Tibial artery (tissue), 4 donors: ENCODE measurements around the gene KDM2B.

Experiments
- DNase-seq, 2 donors: peaks; one replicate each; pipeline ENCODE4 v3.0.0-alpha.2; 2019
- H3K27ac ChIP-seq, 2 donors: fragments of 200-600 bp; sonication (generic) in 1 of 2; 1 replicate in 1 of 2; 2 replicates in 1 of 2; pipeline ENCODE4 v1.5.1; 2018 to 2019; ENCODE audit warnings: mild to moderate bottlenecking in 1 of 2
- H3K27me3 ChIP-seq, 2 donors: fragments of 200-600 bp; sonication (generic) in 1 of 2; one replicate each; pipeline versions ENCODE4 v1.5.1 to v1.6.0; 2016 to 2019
- H3K36me3 ChIP-seq, 3 donors: fragments of 200-600 bp; sonication (generic) in 2 of 3; one replicate each; pipeline ENCODE4 v1.5.1; 2016 to 2019; ENCODE audit warnings: mild to moderate bottlenecking in 2 of 3
- H3K4me1 ChIP-seq, 4 donors: fragments of 200-600 bp; sonication (generic) in 2 of 4; 1 replicate in 3 of 4; 2 replicates in 1 of 4; pipeline ENCODE4 v1.5.1; 2016 to 2019
- H3K4me3 ChIP-seq, 2 donors: fragments of 200-600 bp; sonication (generic) in 1 of 2; 1 replicate in 1 of 2; 2 replicates in 1 of 2; pipeline ENCODE4 v1.5.1; 2018 to 2019; ENCODE audit warnings: mild to moderate bottlenecking in 2 of 2
- H3K9me3 ChIP-seq, 3 donors: fragments of 200-600 bp; sonication (generic) in 1 of 3; one replicate each; pipeline ENCODE4 v1.5.1; 2016 to 2019
- intact Hi-C: fragments of 100-400 bp; cut with DNase I; formaldehyde crosslinking; loops from one replicate; pipeline ENCODE4 v1.15.0; 2023; ENCODE audit warnings: low total_unique reads
- TF ChIP-seq, protein P1 (sequence below), 2 experiments: fragments of 200-600 bp in 1 of 2; fragments of 450-650 bp in 1 of 2; IDR thresholded peaks; one replicate each; pipeline ENCODE4 v1.5.1; 2017 to 2019; ENCODE audit warnings: antibody characterized with exemption in 2 of 2, mild to moderate bottlenecking in 1 of 2, moderate library complexity in 1 of 2

The KDM2B gene

GRCh38 chr12:121582583-121583333 lies 1.9 kb upstream of the KDM2B start:
- no peaks in the 10 kb centered on the region for H3K9me3 ChIP-seq
- TF ChIP-seq, protein P1, sequence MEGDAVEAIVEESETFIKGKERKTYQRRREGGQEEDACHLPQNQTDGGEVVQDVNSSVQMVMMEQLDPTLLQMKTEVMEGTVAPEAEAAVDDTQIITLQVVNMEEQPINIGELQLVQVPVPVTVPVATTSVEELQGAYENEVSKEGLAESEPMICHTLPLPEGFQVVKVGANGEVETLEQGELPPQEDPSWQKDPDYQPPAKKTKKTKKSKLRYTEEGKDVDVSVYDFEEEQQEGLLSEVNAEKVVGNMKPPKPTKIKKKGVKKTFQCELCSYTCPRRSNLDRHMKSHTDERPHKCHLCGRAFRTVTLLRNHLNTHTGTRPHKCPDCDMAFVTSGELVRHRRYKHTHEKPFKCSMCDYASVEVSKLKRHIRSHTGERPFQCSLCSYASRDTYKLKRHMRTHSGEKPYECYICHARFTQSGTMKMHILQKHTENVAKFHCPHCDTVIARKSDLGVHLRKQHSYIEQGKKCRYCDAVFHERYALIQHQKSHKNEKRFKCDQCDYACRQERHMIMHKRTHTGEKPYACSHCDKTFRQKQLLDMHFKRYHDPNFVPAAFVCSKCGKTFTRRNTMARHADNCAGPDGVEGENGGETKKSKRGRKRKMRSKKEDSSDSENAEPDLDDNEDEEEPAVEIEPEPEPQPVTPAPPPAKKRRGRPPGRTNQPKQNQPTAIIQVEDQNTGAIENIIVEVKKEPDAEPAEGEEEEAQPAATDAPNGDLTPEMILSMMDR (IDR thresholded peaks at IDR 0.05): no peak
- H3K4me1 ChIP-seq: peaks cover 8 to 38% (median 26%) of the 10 kb centered on the region in 4 donors
- H3K27me3 ChIP-seq: no peaks in the 10 kb centered on the region
- H3K27ac ChIP-seq: peak overlapping the region; percentile 74 to 86
- no peak for DNase-seq
- no peaks in the 10 kb centered on the region for H3K36me3 ChIP-seq
- intact Hi-C loops: no loop called here
- H3K4me3 ChIP-seq: peak overlapping the region in 1 of 2 donors; percentile 72

DNA sequence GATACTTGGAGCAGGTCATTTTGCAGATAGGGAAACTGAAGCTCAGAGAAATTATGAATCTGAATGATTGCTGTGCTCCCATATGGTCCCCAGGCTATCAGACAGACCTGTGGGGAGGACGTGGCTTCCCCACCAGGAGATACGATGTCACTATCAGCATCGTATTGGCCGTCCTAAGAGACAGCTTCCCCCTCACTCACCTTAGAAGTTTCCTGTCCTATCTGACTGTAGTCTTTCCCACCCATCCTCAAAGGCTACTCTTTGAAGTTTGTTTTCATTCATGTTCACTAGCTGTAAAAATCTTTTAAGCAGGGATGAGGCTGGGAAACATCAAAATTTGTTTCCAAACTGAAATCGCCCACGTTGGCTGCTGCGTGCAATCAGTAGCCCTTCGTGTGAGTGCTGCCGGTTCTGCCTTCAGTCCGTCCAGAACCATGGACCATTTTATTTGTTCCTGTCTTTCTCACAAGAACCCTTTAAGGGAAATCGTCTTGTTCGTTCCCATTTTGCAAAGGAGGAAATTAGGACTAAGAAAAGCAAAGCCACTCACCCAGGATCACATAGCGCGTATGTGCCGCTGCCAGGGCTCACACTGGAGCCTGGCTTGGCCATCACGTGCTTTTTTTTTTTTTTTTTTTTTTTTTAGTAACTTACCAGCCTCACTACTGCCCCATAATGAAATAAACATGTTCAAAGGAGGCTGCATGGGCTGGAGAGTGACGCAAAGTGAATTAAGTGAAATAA lies 1.0 kb upstream of the KDM2B start:
- Histone ChIP-seq H3K4me1 (peaks cover 8 to 47% (median 35%) of the 10 kb centered on the region in 4 donors), H3K27ac (peak overlapping the region; percentile 74 to 86), H3K4me3 (peak overlapping the region; percentile 72 to 76), H3K36me3 (no peaks in the 10 kb centered on the region), H3K9me3 (no peaks in the 10 kb centered on the region), H3K27me3 (no peaks in the 10 kb centered on the region)
- peak; percentile 62 to 72 for DNase-seq
- intact Hi-C loops: no loop called here
- TF ChIP-seq, protein P1 (IDR thresholded peaks at IDR 0.05): no peak

DNA sequence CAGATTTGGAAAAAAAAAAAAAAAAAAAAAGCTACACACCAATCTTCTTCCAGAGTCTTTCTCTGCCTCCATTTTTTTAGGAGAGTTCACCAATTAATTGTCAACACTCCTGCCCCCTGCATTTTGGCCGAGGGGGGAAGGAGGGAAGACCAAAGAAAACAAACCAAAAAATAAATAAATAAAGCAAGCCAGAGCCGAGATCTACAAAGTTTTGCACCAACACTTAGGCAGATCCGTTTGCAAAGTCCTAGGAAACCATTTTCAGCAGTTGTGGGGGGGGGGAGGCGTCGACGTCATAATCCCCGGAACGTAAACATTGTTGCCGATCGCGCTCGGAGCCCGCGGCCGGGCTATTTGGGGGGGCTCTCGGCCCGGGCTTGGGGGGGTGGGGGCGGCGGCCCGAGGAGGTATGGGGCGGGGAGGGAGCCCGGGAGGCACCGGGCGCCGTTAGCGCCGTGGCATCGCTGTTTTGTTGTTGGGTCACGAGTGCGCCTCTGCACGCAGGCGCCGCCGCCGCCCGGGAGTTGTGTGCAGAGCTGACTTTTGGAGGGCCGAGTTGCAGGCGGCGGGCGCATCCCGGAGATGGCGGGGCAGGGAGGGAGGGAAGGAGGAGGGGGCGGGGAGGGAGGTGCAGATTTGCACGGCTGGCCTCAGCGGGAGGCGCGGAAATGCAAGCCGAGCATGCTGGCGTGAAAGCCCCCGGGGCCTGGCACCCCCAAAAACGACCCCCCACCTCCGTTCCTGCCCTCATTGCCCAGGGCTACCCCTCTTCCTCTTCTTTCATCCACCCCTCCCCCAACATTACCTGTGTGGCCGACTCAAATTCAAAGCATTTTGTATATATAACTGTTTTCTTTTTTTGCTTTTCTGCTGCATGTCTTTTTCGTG lies 598 bp downstream of the KDM2B start:
- intact Hi-C loops: loop anchor here (5.0 kb wide), 1 partner anchor 43 kb away; no protein-coding TSS in a partner anchor
- Histone ChIP-seq H3K4me3 (peak overlapping the region; percentile 72 to 76), H3K4me1 (peaks cover 8 to 52% (median 38%) of the 10 kb centered on the region in 4 donors), H3K27me3 (no peaks in the 10 kb centered on the region), H3K27ac (peak overlapping the region; percentile 74 to 86), H3K9me3 (no peaks in the 10 kb centered on the region), H3K36me3 (peaks cover 0 to 2% (median 0%) of the 10 kb centered on the region in 3 donors)
- peak; percentile 76 to 86 for DNase-seq
- TF ChIP-seq, protein P1 (IDR thresholded peaks at IDR 0.05): no peak

DNA sequence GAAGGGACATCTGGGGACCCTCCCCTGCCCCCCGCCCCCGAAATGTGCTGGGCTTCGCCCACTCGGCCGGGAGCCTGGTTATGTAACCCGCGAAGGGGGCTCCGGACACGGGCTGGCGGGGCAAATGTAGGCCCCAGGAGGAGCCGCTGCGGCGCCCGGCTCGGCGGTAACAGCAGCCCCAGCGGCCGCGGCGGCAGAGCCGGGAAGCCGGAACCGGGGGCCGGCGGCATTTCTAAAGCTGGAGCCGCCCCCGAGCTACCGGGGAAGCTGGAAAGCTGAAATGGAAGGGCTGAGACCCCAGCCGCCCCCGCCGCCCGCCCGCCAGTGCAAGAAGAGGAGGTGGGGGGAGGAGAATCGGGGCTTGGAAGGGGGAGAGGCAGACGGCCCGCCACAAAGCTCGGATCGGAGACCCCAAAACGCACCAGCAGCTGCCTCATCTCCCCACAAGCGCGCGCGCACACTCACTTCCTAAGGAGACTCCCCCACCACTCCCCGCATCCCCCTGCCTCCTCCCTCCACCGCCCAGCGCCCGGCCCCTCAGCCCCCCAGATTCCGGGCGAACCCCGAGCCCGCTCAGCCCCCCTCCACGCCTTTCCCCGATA lies 1.5 kb downstream of the KDM2B start:
- Histone ChIP-seq H3K4me3 (peak overlapping the region; percentile 72 to 76), H3K27ac (peak overlapping the region; percentile 74 to 86), H3K36me3 (peaks cover 0 to 9% (median 0%) of the 10 kb centered on the region in 3 donors), H3K4me1 (peaks cover 8 to 52% (median 38%) of the 10 kb centered on the region in 4 donors), H3K27me3 (no peaks in the 10 kb centered on the region), H3K9me3 (no peaks in the 10 kb centered on the region)
- intact Hi-C loops: loop anchor here (5.0 kb wide), 1 partner anchor 42 kb away; no protein-coding TSS in a partner anchor
- peak in 1 of 2 donors; percentile 71 for DNase-seq
- TF ChIP-seq, protein P1 (IDR thresholded peaks at IDR 0.05): no peak
